K562 (cell line): Measurements from ENCODE around the gene MAGEB2. TPM values are rescaled to one million over a fixed set of nuclear protein-coding genes. Genes with fewer than 3 reads are reported as not detected.

Source experiments
- CAMTA2 ChIP-seq: fragments of 250-450 bp; sonication (Bioruptor Pico); conservative IDR thresholded peaks from 2 replicates; pipeline ENCODE4 v1.5.1; 2022
- CTBP1 ChIP-seq: fragments of 450-650 bp; IDR thresholded peaks from 2 replicates; pipeline ENCODE4 v1.6.1; 2016; ENCODE audit warnings: borderline replicate concordance
- E2F1 ChIP-seq: sonication (generic); formaldehyde crosslinking; IDR thresholded peaks from 2 replicates; pipeline ENCODE4 v1.8.1; 2023; ENCODE audit warnings: mild to moderate bottlenecking, missing genetic modification reagents, moderate library complexity
- NBN ChIP-seq: fragments of 450-650 bp; IDR thresholded peaks from 2 replicates; pipeline ENCODE4 v1.6.1; 2016; ENCODE audit warnings: low read depth, mild to moderate bottlenecking
- NR2C2 ChIP-seq, 2 experiments: fragments of 200-800 bp in 1 of 2; sonication (Bioruptor generic) in 1 of 2; sonication (generic) in 1 of 2; formaldehyde crosslinking in 1 of 2; IDR thresholded peaks; 2 replicates each; pipeline versions ENCODE4 v1.6.1 to v1.8.0; 2016 to 2022; ENCODE audit warnings: mild to moderate bottlenecking in 1 of 2, missing compliant biosample characterization in 1 of 2, missing genetic modification characterization in 1 of 2, missing genetic modification reagents in 1 of 2
- NUFIP1 ChIP-seq: fragments of 450-650 bp; IDR thresholded peaks from 2 replicates; pipeline ENCODE4 v1.6.1; 2018; ENCODE audit not compliant: partially characterized antibody
- PRMT5 ChIP-seq: sonication (generic); formaldehyde crosslinking; IDR thresholded peaks from 2 replicates; pipeline ENCODE4 v1.5.0; 2020; ENCODE audit warnings: missing genetic modification reagents
- RBM14 ChIP-seq: fragments of 200-400 bp; formaldehyde crosslinking; IDR thresholded peaks from 2 replicates; pipeline ENCODE4 v1.6.1; 2018; ENCODE audit warnings: low read depth, mild to moderate bottlenecking, low read length, moderate library complexity, borderline replicate concordance; ENCODE audit not compliant: insufficient read depth
- RERE ChIP-seq: sonication (generic); formaldehyde crosslinking; IDR thresholded peaks from 2 replicates; pipeline ENCODE4 v1.8.0; 2023; ENCODE audit warnings: missing genetic modification reagents, mild to moderate bottlenecking, borderline replicate concordance
- RUNX1 ChIP-seq: sonication (generic); IDR thresholded peaks from 2 replicates; pipeline ENCODE4 v1.6.1; 2016; ENCODE audit warnings: antibody characterized with exemption, low read depth
- SMAD4 ChIP-seq: fragments of 250-450 bp; sonication (Bioruptor Pico); conservative IDR thresholded peaks from 2 replicates; pipeline ENCODE4 v1.8.0; 2021; ENCODE audit warnings: inconsistent platforms, mild to moderate bottlenecking, moderate library complexity
- SRSF3 ChIP-seq: fragments of 200-400 bp; formaldehyde crosslinking; IDR thresholded peaks from 2 replicates; pipeline ENCODE4 v1.6.1; 2016; ENCODE audit warnings: mild to moderate bottlenecking, low read length, moderate library complexity; ENCODE audit not compliant: insufficient read depth
- TCFL5 ChIP-seq: fragments of 250-450 bp; sonication (Bioruptor Pico); conservative IDR thresholded peaks from 2 replicates; pipeline ENCODE4 v1.6.1; 2021; ENCODE audit warnings: mild to moderate bottlenecking, moderate library complexity, matching md5 sums
- ZBTB11 ChIP-seq, 3 experiments: fragments of 200-800 bp in 1 of 3; fragments of 250-450 bp in 1 of 3; fragments of 450-650 bp in 1 of 3; sonication (Bioruptor Pico) in 1 of 3; sonication (Bioruptor generic) in 1 of 3; formaldehyde crosslinking in 1 of 3; IDR thresholded peaks; 2 replicates each; pipeline versions ENCODE4 v1.6.1 to v1.8.0; 2016 to 2022; ENCODE audit warnings: mild to moderate bottlenecking in 2 of 3, missing genetic modification characterization in 2 of 3, missing compliant biosample characterization in 1 of 3, moderate library complexity in 1 of 3
- ZNF280A ChIP-seq: fragments of 450-650 bp; IDR thresholded peaks from 2 replicates; pipeline ENCODE4 v1.6.1; 2018; ENCODE audit warnings: mild to moderate bottlenecking, low read depth; ENCODE audit not compliant: partially characterized antibody
- ZZZ3 ChIP-seq: fragments of 450-650 bp; IDR thresholded peaks from 2 replicates; pipeline ENCODE4 v1.6.1; 2016; ENCODE audit warnings: antibody characterized with exemption, mild to moderate bottlenecking, moderate library complexity
- polyA plus RNA-seq, 8 experiments: library from polyadenylated mRNA; depleted of rRNA in 4 of 8; stranded (reverse) in 5 of 8; unstranded in 3 of 8; fragments of >200 nt; fragmentation: Nextera tagmentation in 2 of 8; fragmentation: Illumina TruSeq in 1 of 8; extraction: Ambion mirVana in 2 of 8; extraction: Trizol in 1 of 8; gene quantifications; 2 replicates each; pipeline versions ENCODE4 v1.2.1 to v1.2.3, GENCODE V29; 2011 to 2014; ENCODE audit warnings: inconsistent platforms in 1 of 8, missing spikeins in 1 of 8
- total RNA-seq, 7 experiments: library from RNA; depleted of rRNA in 6 of 7; stranded (reverse); fragments of >200 nt in 6 of 7; fragmentation: Illumina TruSeq in 2 of 7; extraction: Trizol in 2 of 7; gene quantifications; 2 replicates each; pipeline versions ENCODE4 v1.2.1 to v1.2.3, GENCODE V29; 2011 to 2021; ENCODE audit warnings: low replicate concordance in 1 of 7

Gene MAGEB2
- total and polyA plus RNA-seq, 9 of the 15 experiments (the other 6 are each of a cell fraction or from before 2014, with no cell fraction given) = 21.6 to 277 (median 88.8) TPM

GRCh38 chrX:30217465-30217864 lies 2.1 kb downstream of the MAGEB2 start (continued):
- no peak for TF ChIP-seq RERE (CRISPR knock-in tag)
- no peak for TF ChIP-seq NR2C2 (CRISPR knock-in tag; IDR thresholded peaks at IDR 0.05)
- TF ChIP-seq NR2C2 (tag; IDR thresholded peaks at IDR 0.05) = no peak
- no peak for TF ChIP-seq SMAD4 (CRISPR knock-in tag)
- TF ChIP-seq RUNX1 = no peak
- TF ChIP-seq NBN = no peak
- no peak for TF ChIP-seq ZNF280A
- no peak for TF ChIP-seq CAMTA2 (CRISPR knock-in tag)
- TF ChIP-seq SRSF3 = no peak
- TF ChIP-seq NUFIP1 = no peak
- no peak for TF ChIP-seq TCFL5
- TF ChIP-seq ZZZ3 = no peak
- peak; percentile 52; the same call in 1 of the 2 replicates for TF ChIP-seq CTBP1
- no peak for TF ChIP-seq PRMT5 (CRISPR knock-in tag)
- no peak for TF ChIP-seq ZBTB11 (CRISPR knock-in tag; IDR thresholded peaks at IDR 0.05)
- no peak for TF ChIP-seq RBM14
- TF ChIP-seq E2F1 (CRISPR knock-in tag) = no peak
